GM18870 (cell line): Measurements from ENCODE around the gene PTPRE.

Experiments used
- ATAC-seq: cut with Tn5 transposase; IDR thresholded peaks from one replicate; pipeline ENCODE4 v1.9.1; 2021; ENCODE audit warnings: moderate library complexity; ENCODE audit not compliant: unreplicated experiment

PTPRE gene

DNA sequence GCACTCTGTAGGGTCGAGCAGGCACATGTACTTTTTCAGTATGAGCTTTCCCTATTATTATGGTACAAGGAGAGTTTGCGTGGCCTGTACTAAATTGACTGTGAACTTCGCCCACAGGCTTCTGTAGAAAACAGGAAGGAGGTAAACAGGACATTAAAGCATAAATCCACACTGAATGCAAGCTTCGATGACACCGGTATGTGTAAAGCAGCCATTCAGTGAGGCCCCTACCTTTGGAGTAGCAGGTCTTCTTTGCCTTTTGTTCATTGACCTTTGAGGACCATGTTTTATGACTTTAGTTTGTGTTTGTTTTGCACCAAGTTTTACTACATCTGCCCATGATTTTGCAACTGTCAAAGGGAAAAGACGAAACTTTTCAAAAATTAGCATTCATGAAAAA lies 204.8 kb downstream of the PTPRE start:
- no peak for ATAC-seq

DNA sequence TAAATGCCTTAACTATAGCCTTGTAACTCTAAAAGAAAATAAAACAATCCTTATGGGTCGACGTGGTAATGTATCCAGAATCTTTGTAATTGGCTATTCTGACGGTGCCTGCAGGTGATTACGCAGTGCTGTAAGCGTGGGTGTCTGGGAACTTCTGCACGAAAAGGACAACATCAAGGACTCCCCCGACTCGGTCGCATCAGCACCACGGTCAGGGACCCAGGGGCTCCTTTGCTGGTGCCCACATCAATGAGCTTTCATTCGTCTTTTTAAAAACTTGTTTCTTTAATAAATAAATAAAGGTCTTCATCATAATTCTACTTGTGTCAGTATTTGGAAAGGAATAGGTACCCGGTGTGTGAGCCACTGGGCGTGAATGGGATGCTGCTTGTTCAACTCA lies 206.1 kb downstream of the PTPRE start:
- no peak for ATAC-seq

GRCh38 chr10:128114901-128115300 lies 208.0 kb downstream of the PTPRE start:
- ATAC-seq: no peak

DNA sequence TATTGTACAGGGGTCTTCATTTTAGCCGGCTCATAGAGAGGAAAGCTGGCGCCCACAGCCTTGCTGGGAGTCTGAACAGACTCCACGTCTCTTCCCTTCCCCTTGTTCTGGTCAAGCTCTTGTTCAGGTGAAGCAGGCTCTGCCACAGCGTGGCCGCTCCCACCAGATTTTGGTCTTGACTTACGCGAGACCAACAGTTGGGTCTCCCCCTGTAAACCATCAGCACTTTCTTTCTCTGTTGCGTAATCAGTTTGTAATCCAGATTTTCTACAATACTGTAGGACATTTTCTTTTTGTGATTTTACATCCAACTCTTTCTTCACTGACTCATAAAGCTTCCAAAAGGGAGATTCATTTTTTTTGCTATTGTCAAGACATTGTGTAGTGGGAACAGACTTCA lies 208.5 kb downstream of the PTPRE start:
- no peak for ATAC-seq

- no peak for ATAC-seq
These were observed 209.3 kb downstream of the PTPRE start for GRCh38 chr10:128116187-128116586.

DNA sequence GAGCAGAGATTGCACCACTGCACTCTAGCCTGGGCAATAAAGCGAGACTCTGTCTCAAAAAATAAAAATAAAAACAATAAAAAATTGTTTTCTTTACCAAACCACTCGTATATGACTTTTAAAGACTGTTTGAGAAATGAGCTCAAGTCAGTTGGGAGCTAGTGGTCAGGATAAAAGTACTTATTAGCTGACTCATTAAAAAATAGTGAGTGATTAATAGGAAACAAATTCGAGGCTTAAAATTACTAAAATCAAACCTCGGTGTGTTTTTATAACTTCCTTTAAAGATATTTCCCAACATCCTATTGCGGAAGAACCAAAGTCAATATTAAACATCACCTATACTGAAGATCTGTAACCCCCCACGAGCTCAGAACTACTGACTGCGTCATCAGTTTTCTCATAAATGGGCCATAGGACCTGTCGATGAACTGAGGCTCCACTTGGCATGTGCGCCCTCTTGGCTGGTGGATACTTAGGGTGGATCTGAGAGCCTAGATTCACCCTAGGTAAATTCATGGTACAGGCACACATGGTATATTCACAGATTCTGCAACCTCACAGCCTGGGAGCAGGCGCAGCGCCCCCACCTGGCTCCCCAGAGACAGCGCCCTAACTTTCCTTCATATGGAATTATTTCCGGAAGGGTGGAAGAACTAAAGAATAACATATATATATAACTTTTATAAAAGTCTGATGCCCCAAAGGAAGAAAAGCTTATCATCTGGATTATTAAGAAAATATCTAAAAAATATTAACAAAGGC lies 210.1 kb downstream of the PTPRE start:
- ATAC-seq: no peak

- ATAC-seq: no peak
These were observed 215.0 kb downstream of the PTPRE start for GRCh38 chr10:128121750-128122412.

GRCh38 chr10:128122931-128123330 lies 216.0 kb downstream of the PTPRE start:
- no peak for ATAC-seq

- ATAC-seq: no peak
These were observed 216.9 kb downstream of the PTPRE start for GRCh38 chr10:128123846-128124245.

DNA sequence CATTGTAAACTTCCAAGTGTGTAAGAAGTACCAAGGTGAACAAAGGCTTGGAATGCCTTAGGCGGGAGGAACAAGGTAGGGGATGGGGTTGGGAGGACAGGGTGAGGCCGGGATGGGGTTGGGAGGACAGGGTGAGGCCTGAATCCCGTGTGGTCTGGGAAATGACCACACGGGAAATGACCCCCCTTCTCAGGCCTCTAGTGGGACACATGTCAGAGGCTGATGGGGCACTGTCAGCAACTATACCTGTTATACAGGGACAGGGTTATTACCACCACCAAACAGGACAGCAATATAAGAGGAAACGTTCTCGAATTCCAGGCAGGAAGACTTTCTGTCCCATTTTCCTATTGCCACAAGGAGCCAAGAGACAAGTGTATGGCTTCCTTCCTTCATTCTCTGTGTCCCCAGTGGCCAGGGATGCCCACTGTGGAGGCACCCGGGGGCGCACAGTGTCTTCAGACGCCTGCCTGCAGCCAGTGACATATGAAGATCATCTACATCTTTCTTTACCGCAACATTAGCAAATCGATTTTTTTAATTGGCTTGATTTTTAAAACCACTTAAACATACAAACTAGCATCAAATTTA lies 218.0 kb downstream of the PTPRE start:
- ATAC-seq: no peak

DNA sequence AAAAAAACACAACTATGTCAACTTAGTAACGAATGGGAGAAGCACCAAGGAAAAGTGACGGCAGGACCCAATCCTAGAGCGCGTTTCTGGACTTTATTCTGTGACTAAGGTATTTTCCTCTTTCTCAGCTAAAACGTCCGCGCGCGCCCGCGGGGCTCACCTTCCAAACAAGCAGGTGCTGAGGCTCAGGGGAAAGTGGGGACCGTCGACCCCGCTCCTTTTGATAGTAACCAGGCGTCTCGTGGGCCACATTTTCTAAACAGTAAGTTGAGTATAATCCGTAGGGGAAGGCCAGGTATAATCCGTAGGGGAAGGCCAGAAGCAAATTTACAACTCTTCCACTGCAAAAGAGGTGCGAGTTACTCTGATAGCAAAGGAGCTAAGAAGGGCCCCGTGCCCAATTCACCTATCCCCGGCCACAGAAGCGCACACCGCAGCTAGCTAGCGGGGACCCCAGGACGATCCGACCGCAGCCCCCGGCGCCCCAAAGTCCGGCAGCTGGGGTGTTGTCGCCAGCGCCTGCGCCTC lies 218.6 kb downstream of the PTPRE start:
- ATAC-seq: no peak

- peak; percentile 71 for ATAC-seq
These were observed 219.3 kb downstream of the PTPRE start, which contains the start of gene MKI67 for GRCh38 chr10:128125944-128126764. MKI67 (minus strand) TSS chr10:128126423; CDS start chr10:128125667, 756 bp downstream.

DNA sequence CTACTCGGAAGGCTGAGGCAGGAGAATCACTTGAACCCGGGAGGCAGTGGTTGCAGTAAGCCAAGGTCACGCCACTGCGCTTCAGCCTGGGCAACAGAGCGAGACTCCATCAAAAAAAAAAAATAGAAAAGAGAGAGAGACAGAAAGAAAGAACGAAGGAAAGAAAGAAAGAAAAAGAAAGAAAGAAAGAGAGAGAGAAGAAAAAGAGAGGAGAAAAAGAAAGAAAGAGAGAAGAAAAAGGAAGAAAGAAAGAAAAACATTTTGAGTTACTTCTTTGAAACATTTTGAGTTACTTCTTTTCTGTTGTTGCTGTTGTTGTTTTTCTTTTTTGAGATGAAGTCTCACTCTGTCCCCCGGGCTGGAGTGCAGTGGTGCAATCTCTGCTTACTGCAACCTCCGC lies 221.7 kb downstream of the PTPRE start:
- no peak for ATAC-seq

- no peak for ATAC-seq
These were observed 223.1 kb downstream of the PTPRE start for GRCh38 chr10:128130051-128130450.
